ENCODE results near the gene NEUROG1.

DNA sequence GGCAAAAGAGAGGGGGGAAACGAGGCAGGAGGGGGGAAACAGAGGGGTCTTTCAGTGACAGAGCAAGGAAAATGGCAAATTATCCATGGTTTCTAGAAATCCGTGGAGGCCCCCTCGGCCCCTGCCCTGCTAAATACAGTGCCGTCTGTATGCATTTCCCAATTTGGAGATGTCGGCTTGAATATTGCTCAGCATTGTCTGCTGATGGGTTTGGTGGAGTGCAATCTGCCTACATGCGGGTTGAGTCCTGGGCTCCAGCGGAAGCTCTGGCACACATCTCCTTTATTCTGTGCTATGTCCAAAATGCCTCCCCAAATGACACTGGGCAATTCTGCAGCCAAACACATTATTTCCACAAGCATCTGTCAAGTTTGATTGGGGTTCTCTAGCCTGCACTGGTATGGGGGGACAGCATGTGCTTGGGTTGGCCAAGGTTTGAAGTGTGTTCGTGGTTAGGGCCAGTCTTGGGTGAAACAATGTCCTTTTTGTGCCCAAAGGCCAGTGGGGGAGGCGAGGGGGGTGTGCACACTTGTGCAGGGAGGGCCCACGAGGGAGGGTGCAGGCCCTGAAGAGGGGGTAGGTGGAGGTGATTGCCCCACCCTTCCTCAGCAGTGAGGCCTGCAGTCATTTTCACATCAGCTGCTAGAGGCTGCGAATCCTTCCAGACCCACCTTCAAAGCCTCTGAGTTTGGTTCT, 6.2 kb upstream of the NEUROG1 start:
- TF ChIP-seq BHLHE40 (IDR thresholded peaks at IDR 0.05; ENCODE audit: borderline replicate concordance) (no peak), CTBP1 (IDR thresholded peaks at IDR 0.05; ENCODE audit: borderline replicate concordance) (no peak), FOXM1 (IDR thresholded peaks at IDR 0.05; ENCODE audit: borderline replicate concordance) (no peak), HDGF (IDR thresholded peaks at IDR 0.05; ENCODE audit: borderline replicate concordance) (no peak)
